SK-N-MC (cell line): ENCODE results near the gene CDH11.

Experiments
- DNase-seq: peaks from one replicate; pipeline ENCODE4 v3.0.0-alpha.2; 2011; ENCODE audit warnings: low read depth, low spot score
- H3K27ac ChIP-seq: fragments of 200-600 bp; sonication (generic); 2 replicates; pipeline ENCODE4 v1.5.1; 2016; ENCODE audit warnings: mixed run types
- H3K36me3 ChIP-seq: fragments of 200-600 bp; sonication (generic); 2 replicates; pipeline ENCODE4 v1.6.1; 2017; ENCODE audit warnings: antibody characterized with exemption, low read length, mixed read lengths; ENCODE audit not compliant: insufficient read depth
- H3K4me3 ChIP-seq: fragments of 200-600 bp; sonication (generic); 2 replicates; pipeline ENCODE4 v1.5.1; 2016
- H3K9ac ChIP-seq: fragments of 200-600 bp; sonication (generic); 2 replicates; pipeline ENCODE4 v1.8.0; 2017; ENCODE audit warnings: mixed run types, mixed read lengths; ENCODE audit not compliant: insufficient read length
- H3K9me3 ChIP-seq: fragments of 200-600 bp; sonication (generic); 2 replicates; pipeline ENCODE4 v1.6.1; 2017; ENCODE audit warnings: low read depth, mild to moderate bottlenecking, antibody characterized with exemption, low read length, moderate library complexity, mixed read lengths
- EZH2 ChIP-seq: fragments of 200-600 bp; sonication (generic); IDR thresholded peaks from one replicate; pipeline ENCODE4 v1.6.1; 2017; ENCODE audit warnings: antibody characterized with exemption
- FOXP2 ChIP-seq: optimal IDR thresholded peaks from 2 replicates; pipeline ENCODE3; 2011; ENCODE audit warnings: mild to moderate bottlenecking, moderate library complexity; ENCODE audit not compliant: insufficient read depth; ENCODE audit errors: extremely low read length, control extremely low read depth
- POLR2AphosphoS5 ChIP-seq: IDR thresholded peaks from 2 replicates; pipeline ENCODE4 v1.6.1; 2012; ENCODE audit warnings: mild to moderate bottlenecking, low read depth, low read length, borderline replicate concordance

Gene CDH11

DNA sequence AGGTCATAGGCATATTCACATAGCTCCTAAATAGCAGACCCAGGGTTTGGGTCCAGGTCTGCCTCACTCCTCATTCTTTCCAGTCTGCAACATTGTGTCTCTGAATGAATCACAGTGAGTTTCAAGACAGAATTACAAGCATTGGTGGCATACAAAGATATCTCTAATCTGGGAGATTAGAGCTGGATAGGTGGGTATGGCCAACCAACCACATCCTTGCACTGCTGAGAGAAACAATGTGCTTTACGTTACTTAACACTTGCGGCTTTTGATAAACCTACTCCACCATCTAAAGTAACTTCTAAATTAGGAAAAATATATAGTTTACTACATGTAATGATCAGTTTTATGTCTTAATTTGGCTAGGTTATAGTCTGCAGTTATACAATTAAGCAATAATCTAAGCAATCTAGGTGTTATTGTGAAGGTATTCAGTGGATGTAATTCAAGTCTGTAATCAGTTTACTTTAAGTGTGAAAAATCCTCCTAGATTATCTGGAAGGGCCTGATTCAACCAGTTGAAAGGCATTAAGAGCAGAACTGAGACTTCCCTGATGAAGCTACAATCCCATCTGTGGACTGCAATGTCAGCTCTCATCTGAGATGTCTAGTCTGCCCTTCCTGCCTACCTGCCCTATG, 26.7 kb downstream of the CDH11 start:
- Histone ChIP-seq H3K27ac (no peak overlapping the region), H3K36me3 (peaks cover 87% of the 10 kb centered on the region), H3K9ac (no peak overlapping the region), H3K9me3 (no peaks in the 10 kb centered on the region), H3K4me3 (no peak overlapping the region)
- no peak for TF ChIP-seq FOXP2
- no peak for TF ChIP-seq EZH2
- no peak; the same call in 1 of the 2 replicates for TF ChIP-seq POLR2AphosphoS5
- no peak for DNase-seq

DNA sequence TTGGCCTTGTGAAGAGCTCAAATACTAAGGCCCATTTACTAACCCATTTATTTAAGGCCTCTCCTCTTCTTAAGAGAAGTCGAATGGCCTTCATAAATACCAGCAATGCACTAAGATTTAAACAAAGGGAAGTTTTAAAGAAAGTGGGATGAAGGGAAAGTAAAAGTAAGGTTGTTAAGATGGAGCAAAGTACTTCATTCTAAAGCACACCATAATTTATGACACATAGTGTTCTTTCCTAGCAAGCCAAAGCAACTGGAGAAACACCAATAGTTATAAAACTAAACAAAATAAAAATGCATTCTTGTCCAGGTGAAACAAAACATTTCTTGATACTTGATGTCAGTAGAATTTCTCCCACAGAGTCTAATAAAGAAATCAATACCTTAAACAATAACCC, 27.9 kb downstream of the CDH11 start:
- H3K9me3 ChIP-seq = no peaks in the 10 kb centered on the region
- TF ChIP-seq FOXP2 (no peak), POLR2AphosphoS5 (no peak), EZH2 (no peak)
- H3K4me3 ChIP-seq = no peak overlapping the region
- H3K36me3 ChIP-seq = peaks cover 82% of the 10 kb centered on the region
- no peak for DNase-seq
- no peak overlapping the region for H3K27ac ChIP-seq
- no peak overlapping the region for H3K9ac ChIP-seq

DNA sequence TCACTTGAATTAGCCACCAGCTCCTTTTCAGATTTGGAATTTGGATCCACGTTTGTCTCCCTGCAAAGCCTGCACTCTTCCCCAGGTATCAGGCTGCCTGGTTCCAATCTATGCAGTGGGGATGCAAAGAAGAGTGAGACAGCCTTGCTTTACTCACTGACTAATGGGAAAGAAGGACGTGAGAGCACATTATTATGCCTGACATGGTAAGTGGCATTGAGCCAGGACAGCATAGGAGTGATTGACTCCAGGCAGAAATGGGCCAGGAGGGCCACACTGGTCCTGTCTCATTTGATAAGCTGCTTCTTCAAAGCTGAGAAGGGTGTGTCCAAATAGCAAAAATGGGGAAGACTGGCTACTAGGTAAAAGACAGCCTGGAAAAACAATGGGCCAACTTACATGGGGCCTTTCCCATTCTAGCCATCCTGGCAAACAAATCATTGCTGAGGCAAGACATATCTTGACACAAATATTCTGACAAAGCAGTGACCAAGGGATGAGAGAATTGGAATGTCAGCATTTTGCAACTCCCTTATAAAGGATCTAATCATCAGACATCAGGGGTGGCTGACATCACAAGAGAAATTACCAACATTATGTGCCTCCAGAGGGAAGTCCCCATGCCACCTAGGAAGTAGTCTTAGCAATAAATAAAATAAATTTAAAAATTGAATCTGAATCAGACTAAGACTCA, 38.6 kb downstream of the CDH11 start:
- Histone ChIP-seq H3K4me3 (no peak overlapping the region), H3K27ac (peak overlapping the region; percentile 13; the same call in 1 of the 2 replicates), H3K9me3 (no peaks in the 10 kb centered on the region), H3K9ac (no peak overlapping the region), H3K36me3 (peaks cover 61% of the 10 kb centered on the region)
- DNase-seq = no peak
- TF ChIP-seq EZH2 = no peak
- TF ChIP-seq POLR2AphosphoS5 = no peak
- no peak for TF ChIP-seq FOXP2

GRCh38 chr16:65079549-65079948, 42.3 kb downstream of the CDH11 start:
- H3K27ac ChIP-seq = 0 out of 2 replicates have a peak overlapping the region, but pooled peaks have one; percentile 31
- no peak for DNase-seq
- no peak overlapping the region for H3K4me3 ChIP-seq
- H3K9ac ChIP-seq = no peak overlapping the region
- H3K9me3 ChIP-seq = no peaks in the 10 kb centered on the region
- H3K36me3 ChIP-seq = peaks cover 61% of the 10 kb centered on the region
- no peak for TF ChIP-seq EZH2
- TF ChIP-seq FOXP2 = no peak
- TF ChIP-seq POLR2AphosphoS5 = no peak

DNA sequence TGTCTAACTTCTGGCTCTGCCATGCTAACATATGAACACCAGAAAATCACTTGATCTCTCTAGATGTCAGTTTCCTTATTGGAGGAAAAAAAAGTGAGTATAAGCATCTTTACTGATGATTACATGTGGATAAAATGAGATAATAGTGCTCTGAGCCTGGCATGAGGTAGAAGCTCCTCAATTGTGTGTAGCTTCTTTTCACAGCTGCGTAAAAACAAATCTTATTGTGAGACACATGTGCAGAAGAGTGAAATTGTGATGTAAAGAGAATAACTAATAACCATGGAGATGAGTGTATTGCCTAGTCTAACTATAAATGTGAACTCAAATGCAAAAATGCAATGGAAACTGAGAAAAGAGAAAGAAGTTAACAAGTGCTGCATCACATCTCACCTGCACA, 44.7 kb downstream of the CDH11 start:
- Histone ChIP-seq H3K27ac (0 out of 2 replicates have a peak overlapping the region, but pooled peaks have one; percentile 31), H3K9me3 (no peaks in the 10 kb centered on the region), H3K36me3 (peaks cover 49% of the 10 kb centered on the region), H3K4me3 (no peak overlapping the region), H3K9ac (no peak overlapping the region)
- TF ChIP-seq POLR2AphosphoS5 (no peak), EZH2 (no peak), FOXP2 (no peak)
- DNase-seq = no peak

DNA sequence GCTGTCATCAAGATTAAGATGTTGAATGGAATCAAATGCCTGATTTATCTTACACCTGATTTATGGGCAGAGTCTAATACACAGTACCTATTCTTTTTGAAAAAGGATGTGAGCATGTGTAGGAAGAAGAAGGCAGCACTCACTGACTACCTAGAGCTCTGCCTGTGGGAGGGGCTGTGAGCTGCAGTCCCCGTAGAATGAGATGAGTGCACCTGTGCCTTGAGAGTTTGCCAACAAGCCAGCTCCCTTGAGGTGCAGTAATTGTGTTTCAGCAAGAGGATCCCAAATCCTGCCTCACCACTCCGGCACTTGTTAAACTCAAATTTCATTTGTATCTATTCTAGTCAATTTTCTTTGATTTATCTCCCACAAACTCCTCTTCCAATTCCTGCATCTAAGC, 46.0 kb downstream of the CDH11 start:
- Histone ChIP-seq H3K27ac (no peak overlapping the region), H3K4me3 (no peak overlapping the region), H3K36me3 (peaks cover 53% of the 10 kb centered on the region), H3K9ac (no peak overlapping the region), H3K9me3 (no peaks in the 10 kb centered on the region)
- TF ChIP-seq FOXP2 (no peak), POLR2AphosphoS5 (no peak), EZH2 (no peak)
- DNase-seq = no peak

DNA sequence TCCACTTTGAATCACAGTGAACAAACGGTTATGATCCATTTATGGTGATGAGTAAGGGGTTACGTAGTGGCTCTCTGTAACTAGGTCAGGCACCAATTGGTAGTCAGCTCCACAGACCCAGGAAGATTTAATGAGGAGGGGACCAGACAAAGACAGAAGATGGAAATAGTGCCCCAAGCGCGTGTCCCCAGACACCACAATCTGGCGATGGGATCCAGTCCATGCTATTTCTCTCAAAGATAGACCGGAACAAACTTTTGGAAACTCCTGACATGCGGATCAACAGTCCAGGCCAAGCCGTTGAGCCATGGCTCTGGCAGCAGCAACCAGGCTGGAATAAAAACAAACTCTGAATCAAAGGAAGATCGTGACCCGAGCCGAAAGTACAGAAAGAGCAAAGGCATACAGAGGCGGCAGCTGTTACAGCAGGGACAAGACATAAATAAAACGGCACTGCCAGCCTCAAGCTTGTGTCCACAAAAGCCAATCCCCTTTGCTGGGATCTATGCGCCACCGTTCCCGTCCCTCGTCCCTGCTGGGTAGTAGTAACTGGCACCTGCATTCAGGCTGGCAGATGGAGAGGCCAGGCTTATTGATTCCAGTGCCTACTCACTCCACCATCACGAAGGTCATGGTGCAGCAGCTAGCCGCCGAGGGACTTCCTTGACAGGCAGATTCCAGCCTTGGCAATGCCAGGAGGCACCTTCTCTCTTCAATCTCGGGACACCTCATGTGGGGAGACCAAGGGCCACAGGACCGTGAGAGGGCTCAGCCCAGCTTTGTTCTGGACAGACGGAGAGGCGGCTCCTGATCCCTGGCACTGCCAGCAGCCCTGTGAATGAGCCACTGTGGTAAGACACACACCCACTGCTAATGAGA, 50.2 kb downstream of the CDH11 start:
- Histone ChIP-seq H3K36me3 (peaks cover 38% of the 10 kb centered on the region), H3K4me3 (no peak overlapping the region), H3K9ac (no peak overlapping the region), H3K27ac (peak overlapping the region; percentile 84; the same call in 1 of the 2 replicates), H3K9me3 (no peaks in the 10 kb centered on the region)
- DNase-seq = no peak
- TF ChIP-seq EZH2 (no peak), FOXP2 (no peak), POLR2AphosphoS5 (no peak)
